PFSK-1 (cell line): Measurements from ENCODE around the gene RRP8.

Experiments
- FOXP2 ChIP-seq: optimal IDR thresholded peaks from 2 replicates; pipeline ENCODE3; 2011; ENCODE audit warnings: borderline replicate concordance, control low read depth, inconsistent platforms; ENCODE audit not compliant: insufficient read depth; ENCODE audit errors: extremely low read length, extremely low read depth
- POLR2AphosphoS5 ChIP-seq: IDR thresholded peaks from 2 replicates; pipeline ENCODE4 v1.6.1; 2012; ENCODE audit warnings: low read depth, mild to moderate bottlenecking, control low read depth, low read length, moderate library complexity
- SIN3A ChIP-seq: IDR thresholded peaks from 2 replicates; pipeline ENCODE4 v1.6.1; 2012; ENCODE audit warnings: mild to moderate bottlenecking, low read length, moderate library complexity, borderline replicate concordance; ENCODE audit not compliant: insufficient read depth
- TAF1 ChIP-seq: IDR thresholded peaks from 2 replicates; pipeline ENCODE4 v1.6.1; 2012; ENCODE audit warnings: low read length, control low read depth, borderline replicate concordance; ENCODE audit not compliant: insufficient read depth
- TF ChIP-seq, protein P1 (sequence below), 2 experiments: IDR thresholded peaks; 2 replicates each; pipeline versions ENCODE4 v1.6.1 to v1.8.0; 2011 to 2012; ENCODE audit warnings: low read depth in 2 of 2, low read length in 2 of 2, control low read depth in 1 of 2, inconsistent platforms in 1 of 2, mild to moderate bottlenecking in 1 of 2, moderate library complexity in 1 of 2; ENCODE audit not compliant: insufficient read depth in 1 of 2

The RRP8 gene

DNA sequence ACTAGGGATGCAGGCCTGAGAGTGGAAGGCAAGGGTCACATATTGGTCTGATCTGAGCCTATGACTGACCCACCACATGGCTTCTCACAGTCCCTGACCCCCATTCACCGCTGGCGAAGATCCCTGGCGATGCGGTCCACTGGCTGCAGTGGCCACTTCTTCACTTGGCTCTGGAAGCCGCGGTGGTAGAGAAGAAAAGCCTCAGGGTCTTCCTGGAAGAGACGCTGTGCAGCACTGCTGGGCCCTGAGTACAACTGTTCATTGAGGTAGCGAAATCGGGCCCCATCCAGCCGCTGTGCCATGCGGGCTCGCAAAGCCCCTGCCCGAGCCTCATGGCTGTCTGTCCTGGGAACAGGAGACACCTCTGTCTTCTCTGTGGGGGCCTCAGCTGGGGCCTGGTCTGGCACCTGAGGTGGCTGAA is 2.4 kb downstream of the RRP8 start:
- TF ChIP-seq TAF1 (no peak), POLR2AphosphoS5 (no peak), SIN3A (no peak), FOXP2 (no peak)
- TF ChIP-seq, protein P1, sequence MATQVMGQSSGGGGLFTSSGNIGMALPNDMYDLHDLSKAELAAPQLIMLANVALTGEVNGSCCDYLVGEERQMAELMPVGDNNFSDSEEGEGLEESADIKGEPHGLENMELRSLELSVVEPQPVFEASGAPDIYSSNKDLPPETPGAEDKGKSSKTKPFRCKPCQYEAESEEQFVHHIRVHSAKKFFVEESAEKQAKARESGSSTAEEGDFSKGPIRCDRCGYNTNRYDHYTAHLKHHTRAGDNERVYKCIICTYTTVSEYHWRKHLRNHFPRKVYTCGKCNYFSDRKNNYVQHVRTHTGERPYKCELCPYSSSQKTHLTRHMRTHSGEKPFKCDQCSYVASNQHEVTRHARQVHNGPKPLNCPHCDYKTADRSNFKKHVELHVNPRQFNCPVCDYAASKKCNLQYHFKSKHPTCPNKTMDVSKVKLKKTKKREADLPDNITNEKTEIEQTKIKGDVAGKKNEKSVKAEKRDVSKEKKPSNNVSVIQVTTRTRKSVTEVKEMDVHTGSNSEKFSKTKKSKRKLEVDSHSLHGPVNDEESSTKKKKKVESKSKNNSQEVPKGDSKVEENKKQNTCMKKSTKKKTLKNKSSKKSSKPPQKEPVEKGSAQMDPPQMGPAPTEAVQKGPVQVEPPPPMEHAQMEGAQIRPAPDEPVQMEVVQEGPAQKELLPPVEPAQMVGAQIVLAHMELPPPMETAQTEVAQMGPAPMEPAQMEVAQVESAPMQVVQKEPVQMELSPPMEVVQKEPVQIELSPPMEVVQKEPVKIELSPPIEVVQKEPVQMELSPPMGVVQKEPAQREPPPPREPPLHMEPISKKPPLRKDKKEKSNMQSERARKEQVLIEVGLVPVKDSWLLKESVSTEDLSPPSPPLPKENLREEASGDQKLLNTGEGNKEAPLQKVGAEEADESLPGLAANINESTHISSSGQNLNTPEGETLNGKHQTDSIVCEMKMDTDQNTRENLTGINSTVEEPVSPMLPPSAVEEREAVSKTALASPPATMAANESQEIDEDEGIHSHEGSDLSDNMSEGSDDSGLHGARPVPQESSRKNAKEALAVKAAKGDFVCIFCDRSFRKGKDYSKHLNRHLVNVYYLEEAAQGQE (IDR thresholded peaks at IDR 0.05; ENCODE audit: insufficient read depth in 1 of 2, low read depth in 2 of 2, low read length in 2 of 2): no peak

GRCh38 chr11:6599881-6600390 is 3.5 kb downstream of the RRP8 start:
- no peak for TF ChIP-seq FOXP2
- TF ChIP-seq POLR2AphosphoS5: no peak
- no peak for TF ChIP-seq SIN3A
- TF ChIP-seq TAF1: no peak
- TF ChIP-seq, protein P1 (IDR thresholded peaks at IDR 0.05; ENCODE audit: insufficient read depth in 1 of 2, low read depth in 2 of 2, low read length in 2 of 2): no peak

GRCh38 chr11:6599449-6599848 is 4.0 kb downstream of the RRP8 start:
- TF ChIP-seq TAF1 (no peak), SIN3A (no peak), POLR2AphosphoS5 (no peak)

DNA sequence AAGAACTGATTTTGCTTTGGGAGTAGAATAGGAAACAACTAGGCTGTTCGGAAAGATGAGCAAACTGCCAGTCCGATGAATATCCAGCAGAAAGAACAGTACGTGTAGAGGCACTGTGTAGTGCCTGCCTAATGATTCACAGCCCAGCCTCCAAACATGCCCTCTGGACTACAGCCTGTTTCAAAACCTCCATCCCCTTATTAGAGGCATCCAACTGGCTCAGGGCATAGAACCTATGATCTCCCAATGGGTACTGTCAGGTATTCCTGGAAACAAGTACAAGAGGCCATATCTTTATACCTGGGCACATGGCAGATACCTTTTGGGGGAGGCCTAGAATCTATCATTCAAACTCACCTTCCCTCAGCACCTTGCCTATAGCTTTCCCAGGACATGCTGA is 4.9 kb downstream of the RRP8 start:
- TF ChIP-seq SIN3A (no peak), TAF1 (no peak), POLR2AphosphoS5 (no peak), FOXP2 (no peak)
- TF ChIP-seq, protein P1 (IDR thresholded peaks at IDR 0.05; ENCODE audit: insufficient read depth in 1 of 2, low read depth in 2 of 2, low read length in 2 of 2): no peak

DNA sequence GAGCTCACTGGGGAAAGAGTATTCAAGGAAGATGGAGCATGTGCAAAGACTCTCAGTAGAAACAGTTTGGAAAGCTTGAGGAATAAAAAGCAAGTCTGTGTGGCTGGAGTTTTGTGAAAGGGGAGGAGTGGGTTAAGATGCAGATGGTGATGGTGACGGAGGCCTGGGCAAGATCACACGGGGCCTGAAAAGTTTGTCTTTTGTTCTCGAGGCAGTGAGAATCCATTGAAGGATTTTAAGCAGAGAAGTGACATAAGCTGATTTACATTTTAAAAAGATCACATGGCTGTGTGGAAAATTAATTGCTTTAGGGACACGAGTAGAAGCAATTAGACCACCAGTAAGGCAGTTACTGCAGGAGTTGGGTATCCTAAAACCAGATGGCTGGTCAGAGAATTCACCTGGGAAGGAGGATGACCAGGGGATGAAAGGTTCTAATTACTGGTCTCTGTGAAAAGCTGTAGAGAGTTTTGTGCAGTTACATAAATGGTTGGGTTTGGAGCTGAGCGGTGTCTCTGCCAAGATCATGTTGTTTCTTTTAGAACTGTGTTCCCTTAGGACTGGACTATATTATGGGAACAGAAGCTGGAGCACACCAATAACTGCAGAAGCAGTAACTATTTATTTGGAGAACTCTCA is 7.1 kb downstream of the RRP8 start:
- no peak for TF ChIP-seq TAF1
- no peak for TF ChIP-seq FOXP2
- TF ChIP-seq POLR2AphosphoS5: no peak
- TF ChIP-seq, protein P1 (IDR thresholded peaks at IDR 0.05; ENCODE audit: insufficient read depth in 1 of 2, low read depth in 2 of 2, low read length in 2 of 2): no peak
- TF ChIP-seq SIN3A: no peak
